ENCODE measurements around the gene CDKAL1.

The CDKAL1 gene

DNA sequence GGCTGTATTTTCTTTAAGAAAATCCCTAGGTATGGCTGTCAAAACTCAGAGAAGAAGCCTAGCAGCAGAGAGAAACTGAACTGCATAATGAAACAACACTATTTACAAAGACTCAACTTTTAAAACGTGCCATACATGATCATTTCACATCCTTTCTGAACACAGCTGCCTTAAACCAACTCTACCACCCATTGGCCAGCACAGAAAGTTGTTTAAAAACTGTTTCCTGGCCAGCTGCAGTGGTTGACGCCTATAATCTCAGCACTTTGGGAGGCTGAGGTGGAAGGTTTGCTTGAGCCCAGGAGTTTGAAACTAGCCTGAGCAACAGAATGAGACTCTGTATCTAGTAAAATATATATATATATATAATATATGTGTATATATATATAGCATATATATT lies 722.9 kb downstream of the CDKAL1 start:
- no peak for DNase-seq (ENCODE audit: low read depth)
- H3K4me3 ChIP-seq (ENCODE audit: low read length) = no peak overlapping the region
- TF ChIP-seq, protein P1, sequence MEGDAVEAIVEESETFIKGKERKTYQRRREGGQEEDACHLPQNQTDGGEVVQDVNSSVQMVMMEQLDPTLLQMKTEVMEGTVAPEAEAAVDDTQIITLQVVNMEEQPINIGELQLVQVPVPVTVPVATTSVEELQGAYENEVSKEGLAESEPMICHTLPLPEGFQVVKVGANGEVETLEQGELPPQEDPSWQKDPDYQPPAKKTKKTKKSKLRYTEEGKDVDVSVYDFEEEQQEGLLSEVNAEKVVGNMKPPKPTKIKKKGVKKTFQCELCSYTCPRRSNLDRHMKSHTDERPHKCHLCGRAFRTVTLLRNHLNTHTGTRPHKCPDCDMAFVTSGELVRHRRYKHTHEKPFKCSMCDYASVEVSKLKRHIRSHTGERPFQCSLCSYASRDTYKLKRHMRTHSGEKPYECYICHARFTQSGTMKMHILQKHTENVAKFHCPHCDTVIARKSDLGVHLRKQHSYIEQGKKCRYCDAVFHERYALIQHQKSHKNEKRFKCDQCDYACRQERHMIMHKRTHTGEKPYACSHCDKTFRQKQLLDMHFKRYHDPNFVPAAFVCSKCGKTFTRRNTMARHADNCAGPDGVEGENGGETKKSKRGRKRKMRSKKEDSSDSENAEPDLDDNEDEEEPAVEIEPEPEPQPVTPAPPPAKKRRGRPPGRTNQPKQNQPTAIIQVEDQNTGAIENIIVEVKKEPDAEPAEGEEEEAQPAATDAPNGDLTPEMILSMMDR (conservative IDR thresholded peaks at IDR 0.05; ENCODE audit: low read depth, low read length) = no peak

- no peak overlapping the region for H3K4me3 ChIP-seq (ENCODE audit: low read length)
- TF ChIP-seq, protein P1 (conservative IDR thresholded peaks at IDR 0.05; ENCODE audit: low read depth, low read length) = no peak
- DNase-seq (ENCODE audit: low read depth) = no peak
Observed at GRCh38 chr6:21258665-21259064, 724.4 kb downstream of the CDKAL1 start.

DNA sequence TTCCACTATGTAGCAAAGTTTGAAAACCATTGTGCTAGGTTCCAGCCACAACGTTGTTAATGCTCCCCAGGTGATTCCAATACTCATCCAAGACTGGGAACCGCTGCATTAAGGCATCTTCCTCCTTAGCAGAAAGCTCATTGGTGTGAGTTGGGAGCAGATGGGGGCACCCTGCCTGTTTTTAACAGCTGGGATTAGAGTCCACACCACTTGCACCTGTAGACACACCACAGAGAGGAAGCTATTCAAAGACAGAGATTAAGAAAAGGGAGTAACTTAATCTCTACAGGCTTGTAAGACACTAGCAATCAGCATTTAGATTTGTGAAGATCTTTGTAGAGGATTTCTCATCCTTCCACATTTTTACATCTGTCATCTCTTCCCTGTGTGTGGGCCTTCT lies 725.4 kb downstream of the CDKAL1 start:
- TF ChIP-seq, protein P1 (conservative IDR thresholded peaks at IDR 0.05; ENCODE audit: low read depth, low read length) = no peak
- DNase-seq (ENCODE audit: low read depth) = no peak
- H3K4me3 ChIP-seq (ENCODE audit: low read length) = no peak overlapping the region

GRCh38 chr6:21262504-21262903 lies 728.2 kb downstream of the CDKAL1 start:
- no peak overlapping the region for H3K4me3 ChIP-seq (ENCODE audit: low read length)

GRCh38 chr6:21263531-21264287 lies 729.5 kb downstream of the CDKAL1 start:
- TF ChIP-seq, protein P1 (conservative IDR thresholded peaks at IDR 0.05; ENCODE audit: low read depth, low read length) = no peak
- no peak for DNase-seq (ENCODE audit: low read depth)
- H3K4me3 ChIP-seq (ENCODE audit: low read length) = no peak overlapping the region

More at GRCh38 chr6:21262504-21262903, 728.2 kb downstream of the CDKAL1 start:
- TF ChIP-seq, protein P1 (conservative IDR thresholded peaks at IDR 0.05; ENCODE audit: low read depth, low read length) = no peak
- DNase-seq (ENCODE audit: low read depth) = no peak

DNA sequence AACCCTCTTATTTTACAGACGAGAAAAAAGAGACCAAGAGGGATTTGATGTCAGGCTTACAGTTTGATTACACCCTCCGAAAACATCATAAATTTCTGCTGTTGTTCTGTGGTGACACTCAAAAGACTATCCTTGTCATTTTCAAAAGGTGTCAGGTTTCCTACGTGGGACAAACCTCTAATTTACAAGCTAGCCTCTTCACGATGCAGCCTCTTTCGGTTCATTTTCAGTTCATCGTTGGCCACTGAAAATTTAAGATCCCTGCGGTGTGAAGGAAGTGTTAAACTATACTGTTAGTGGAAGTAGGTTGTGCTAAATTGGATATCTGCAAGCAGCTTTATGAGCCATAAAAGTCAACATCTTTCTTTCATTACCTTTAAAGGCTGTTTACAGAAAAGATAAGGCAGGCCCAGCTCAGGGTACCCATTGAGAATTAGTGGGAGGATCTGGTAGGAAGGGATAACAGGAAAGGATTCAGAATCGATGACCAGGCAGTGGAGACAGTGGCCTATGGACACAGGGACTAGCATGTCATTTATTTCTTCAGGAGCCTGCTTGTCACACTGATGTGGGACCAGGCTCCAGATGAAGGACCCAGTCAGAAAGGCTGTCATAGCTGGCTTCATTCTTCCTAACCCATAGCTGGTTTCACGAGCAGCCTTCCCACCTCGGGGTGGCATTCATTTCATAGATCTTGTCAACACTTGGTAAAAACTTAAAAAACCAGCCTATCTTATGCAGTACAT lies 730.2 kb downstream of the CDKAL1 start:
- TF ChIP-seq, protein P1 (conservative IDR thresholded peaks at IDR 0.05; ENCODE audit: low read depth, low read length) = no peak
- H3K4me3 ChIP-seq (ENCODE audit: low read length) = no peak overlapping the region

More for the DNA sequence above, 730.2 kb downstream of the CDKAL1 start:
- no peak for DNase-seq (ENCODE audit: low read depth)
